GM12874 (cell line): Measurements from ENCODE around the gene PAXX.

Source experiments
- CTCF ChIP-seq: IDR thresholded peaks from 2 replicates; pipeline ENCODE4 v1.5.1; 2011; ENCODE audit warnings: low read depth, mild to moderate bottlenecking, control low read depth, low read length, moderate library complexity; ENCODE audit not compliant: insufficient read depth

The PAXX gene

GRCh38 chr9:137012694-137013570 is 20.7 kb downstream of the PAXX start:
- TF ChIP-seq CTCF: no peak

GRCh38 chr9:137013571-137013940 is 21.3 kb downstream of the PAXX start:
- TF ChIP-seq CTCF: no peak

- TF ChIP-seq CTCF: no peak
These were observed 21.9 kb downstream of the PAXX start for GRCh38 chr9:137014166-137014565.

GRCh38 chr9:137014776-137015539 is 22.7 kb downstream of the PAXX start:
- no peak for TF ChIP-seq CTCF

- no peak for TF ChIP-seq CTCF
These were observed 23.3 kb downstream of the PAXX start for GRCh38 chr9:137015540-137015930.

GRCh38 chr9:137015976-137016375 is 23.8 kb downstream of the PAXX start:
- TF ChIP-seq CTCF: no peak

GRCh38 chr9:137016436-137016835 is 24.2 kb downstream of the PAXX start:
- no peak for TF ChIP-seq CTCF
